Measurements from ENCODE around the gene MXRA8.
A peak's percentile ranks its signal among the peaks of the same experiment; 100 is the strongest.
"Not testable (repeated sequence)": the region's sequence is repeated elsewhere in the genome, so short reads cannot be mapped to it uniquely, and the experiment has no call there.

The MXRA8 gene

GRCh38 chr1:1358433-1359271, at the start of gene MXRA8:
MXRA8 (minus strand) TSS chr1:1358555; CDS start chr1:1358504, 51 bp downstream.
- DNase-seq (ENCODE audit: low read depth, low spot score): peak; percentile 60

GRCh38 chr1:1407636-1408318, 49.4 kb upstream of the MXRA8 start:
- DNase-seq (ENCODE audit: low read depth, low spot score): no peak

GRCh38 chr1:1406821-1407635, 48.7 kb upstream of the MXRA8 start, which contains the start of gene MRPL20:
MRPL20 (minus strand) TSS chr1:1407293; CDS start chr1:1407217, 76 bp downstream.
- peak; percentile 61 for DNase-seq (ENCODE audit: low read depth, low spot score)

- DNase-seq (ENCODE audit: low read depth, low spot score): no peak
Observed at GRCh38 chr1:1406101-1406820, 47.9 kb upstream of the MXRA8 start.

- DNase-seq (ENCODE audit: low read depth, low spot score): no peak
Observed at GRCh38 chr1:1403653-1404052, 45.3 kb upstream of the MXRA8 start.

GRCh38 chr1:1402901-1403392, 44.6 kb upstream of the MXRA8 start:
- not testable (repeated sequence) for DNase-seq (ENCODE audit: low read depth, low spot score)

GRCh38 chr1:1402072-1402900, 43.9 kb upstream of the MXRA8 start:
- DNase-seq (ENCODE audit: low read depth, low spot score): no peak

GRCh38 chr1:1401457-1402010, 43.2 kb upstream of the MXRA8 start:
- DNase-seq (ENCODE audit: low read depth, low spot score): no peak

- DNase-seq (ENCODE audit: low read depth, low spot score): no peak
Observed at GRCh38 chr1:1400576-1401456, 42.5 kb upstream of the MXRA8 start.

- no peak for DNase-seq (ENCODE audit: low read depth, low spot score)
Observed at GRCh38 chr1:1399872-1400575, 41.7 kb upstream of the MXRA8 start.

- DNase-seq (ENCODE audit: low read depth, low spot score): peak; percentile 97
Observed at GRCh38 chr1:1399187-1399871, 41.0 kb upstream of the MXRA8 start, which contains the start of gene CCNL2. CCNL2 (minus strand) TSS chr1:1399335; CDS start chr1:1399306, 29 bp downstream.

- no peak for DNase-seq (ENCODE audit: low read depth, low spot score)
Observed at GRCh38 chr1:1398677-1399186, 40.4 kb upstream of the MXRA8 start.

- no peak for DNase-seq (ENCODE audit: low read depth, low spot score)
Observed at GRCh38 chr1:1397839-1398523, 39.6 kb upstream of the MXRA8 start.

- DNase-seq (ENCODE audit: low read depth, low spot score): no peak
Observed at GRCh38 chr1:1395166-1395565, 36.8 kb upstream of the MXRA8 start.

- no peak for DNase-seq (ENCODE audit: low read depth, low spot score)
Observed at GRCh38 chr1:1394116-1394515, 35.8 kb upstream of the MXRA8 start.

GRCh38 chr1:1393428-1393827, 35.1 kb upstream of the MXRA8 start:
- DNase-seq (ENCODE audit: low read depth, low spot score): no peak

- no peak for DNase-seq (ENCODE audit: low read depth, low spot score)
Observed at GRCh38 chr1:1393014-1393413, 34.7 kb upstream of the MXRA8 start.
